HCT116 (cell line): ENCODE data around the gene SLC1A3. TPM values are rescaled to one million over a fixed set of nuclear protein-coding genes. Genes with fewer than 3 reads are reported as not detected.

ENCODE experiments used
- ATAC-seq: fragments of 200-7000 bp; cut with Tn5 transposase; 2 replicates; pipeline ENCODE4 v1.9.1; 2020; ENCODE audit warnings: mild to moderate bottlenecking, moderate library complexity
- BruUV-seq: library from RNA; stranded (reverse); fragments of 400-500 nt; replicated peaks from 2 replicates; lab custom pipeline; 2021; lab: Mats Ljungman, UMichigan
- CTCF ChIA-PET: fragments of 300-600 bp; sonication (Branson Sonifier 250); formaldehyde crosslinking; loops from one replicate; lab custom pipeline; 2021; ENCODE audit warnings: antibody characterized with exemption; lab: Charles Lee
- POLR2A ChIA-PET: fragments of 300-600, 350-600 bp; sonication (Branson Sonifier 250); formaldehyde crosslinking; loops from one replicate; lab custom pipeline; 2021; ENCODE audit warnings: antibody characterized with exemption; lab: Charles Lee
- RAD21 ChIA-PET, 2 experiments: fragments of 300-600 bp; sonication (Branson Sonifier 250); formaldehyde crosslinking; loops; one replicate each; lab custom pipeline; 2023; ENCODE audit warnings: low total read pairs in 2 of 2; ENCODE audit not compliant: uncharacterized antibody in 2 of 2, unreplicated experiment in 2 of 2, low non-redundant PET in 1 of 2; lab: Charles Lee
- DNase-seq: peaks from one replicate; pipeline ENCODE4 v3.0.0-alpha.2; 2010; ENCODE audit warnings: low read depth, low spot score
- H2AFZ ChIP-seq: fragments of 200-600 bp; shearing (Covaris generic), sonication (generic); 2 replicates; pipeline ENCODE4 v1.6.1; 2017; ENCODE audit warnings: low read depth, mixed run types, mixed read lengths, antibody characterized with exemption, low read length; ENCODE audit not compliant: poor library complexity, severe bottlenecking
- H3K27ac ChIP-seq: 2 replicates; pipeline ENCODE4 v1.5.1; 2012; ENCODE audit warnings: low read depth, low read length
- H3K27me3 ChIP-seq: fragments of 200-600 bp; sonication (generic); 2 replicates; pipeline ENCODE4 v1.6.1; 2016; ENCODE audit warnings: mixed run types, low read length, mixed read lengths; ENCODE audit not compliant: insufficient read depth
- H3K36me3 ChIP-seq, 2 experiments: fragments of 200-500 bp in 1 of 2; fragments of 200-600 bp in 1 of 2; sonication (Bioruptor generic) in 1 of 2; sonication (generic) in 1 of 2; 2 replicates each; pipeline versions ENCODE4 v1.5.1 to v1.6.1; 2014 to 2016; ENCODE audit warnings: low read length in 2 of 2, inconsistent platforms in 1 of 2, mixed read lengths in 1 of 2, mixed run types in 1 of 2; ENCODE audit not compliant: insufficient read depth in 2 of 2, control insufficient read depth in 1 of 2
- H3K4me1 ChIP-seq, 2 experiments: fragments of 200-600 bp in 1 of 2; sonication (generic) in 1 of 2; 2 replicates each; pipeline versions ENCODE4 v1.5.1 to v1.6.1; 2012 to 2017; ENCODE audit warnings: low read length in 2 of 2, inconsistent platforms in 1 of 2, mild to moderate bottlenecking in 1 of 2, mixed read lengths in 1 of 2, mixed run types in 1 of 2, moderate library complexity in 1 of 2; ENCODE audit not compliant: insufficient read depth in 2 of 2, control insufficient read depth in 1 of 2
- H3K4me2 ChIP-seq: fragments of 200-600 bp; sonication (generic); 2 replicates; pipeline ENCODE4 v1.6.1; 2017; ENCODE audit warnings: mixed run types, low read length, mixed read lengths
- H3K4me3 ChIP-seq, 2 experiments: fragments of 200-600 bp in 1 of 2; sonication (generic) in 1 of 2; replicated peaks in 1 of 2; 2 replicates each; pipeline ENCODE4 v1.5.1; 2011 to 2016; ENCODE audit warnings: low read length in 2 of 2, control low read depth in 1 of 2, low read depth in 1 of 2, mild to moderate bottlenecking in 1 of 2, mixed read lengths in 1 of 2, mixed run types in 1 of 2
- H3K79me2 ChIP-seq: fragments of 200-600 bp; sonication (generic); 2 replicates; pipeline ENCODE4 v1.6.1; 2017; ENCODE audit warnings: mild to moderate bottlenecking, mixed run types, low read length, moderate library complexity, mixed read lengths; ENCODE audit not compliant: insufficient read depth
- H3K9ac ChIP-seq: fragments of 200-600 bp; sonication (generic); 2 replicates; pipeline ENCODE4 v1.6.1; 2016; ENCODE audit warnings: low read length, mixed read lengths
- H3K9me2 ChIP-seq: fragments of 200-600 bp; sonication (generic), shearing (Covaris generic); 2 replicates; pipeline ENCODE4 v1.6.1; 2017; ENCODE audit warnings: mixed run types, mild to moderate bottlenecking, moderate library complexity; ENCODE audit not compliant: insufficient read depth
- H3K9me3 ChIP-seq, 2 experiments: fragments of 200-500 bp in 1 of 2; fragments of 200-600 bp in 1 of 2; sonication (Bioruptor generic) in 1 of 2; sonication (generic) in 1 of 2; 2 replicates each; pipeline ENCODE4 v1.6.1; 2014 to 2017; ENCODE audit warnings: low read length in 2 of 2, mixed read lengths in 2 of 2, inconsistent platforms in 1 of 2, low read depth in 1 of 2, mild to moderate bottlenecking in 1 of 2, mixed run types in 1 of 2, moderate library complexity in 1 of 2; ENCODE audit not compliant: control insufficient read depth in 1 of 2, insufficient read depth in 1 of 2
- H4K20me1 ChIP-seq: fragments of 200-600 bp; sonication (generic), shearing (Covaris generic); 2 replicates; pipeline ENCODE4 v1.6.1; 2017; ENCODE audit warnings: mixed run types, mild to moderate bottlenecking, moderate library complexity; ENCODE audit not compliant: insufficient read depth
- EGR1 ChIP-seq: IDR thresholded peaks from 2 replicates; pipeline ENCODE4 v1.6.1; 2012; ENCODE audit warnings: low read depth
- ELF1 ChIP-seq: IDR thresholded peaks from 2 replicates; pipeline ENCODE4 v1.6.1; 2012; ENCODE audit warnings: low read depth, borderline replicate concordance
- EZH2 ChIP-seq: fragments of 200-600 bp; sonication (generic); IDR thresholded peaks from 2 replicates; pipeline ENCODE4 v1.6.1; 2017; ENCODE audit warnings: antibody characterized with exemption, mixed run types
- EZH2phosphoT487 ChIP-seq: fragments of 200-600 bp; IDR thresholded peaks from 2 replicates; pipeline ENCODE4 v1.6.1; 2018; ENCODE audit warnings: antibody characterized with exemption, borderline replicate concordance
- JUND ChIP-seq: IDR thresholded peaks from 2 replicates; pipeline ENCODE4 v1.6.1; 2012
- POLR2AphosphoS5 ChIP-seq: IDR thresholded peaks from 2 replicates; pipeline ENCODE4 v1.6.1; 2011; ENCODE audit warnings: mild to moderate bottlenecking, low read depth, low read length, moderate library complexity
- RAD21 ChIP-seq: IDR thresholded peaks from 2 replicates; pipeline ENCODE4 v1.6.1; 2012; ENCODE audit warnings: low read depth, mild to moderate bottlenecking
- REST ChIP-seq: IDR thresholded peaks from 2 replicates; pipeline ENCODE4 v1.6.1; 2012; ENCODE audit warnings: low read depth
- TCF7L2 ChIP-seq: IDR thresholded peaks from 2 replicates; pipeline ENCODE4 v1.7.0; 2011; ENCODE audit warnings: borderline replicate concordance, inconsistent platforms; ENCODE audit not compliant: insufficient read depth, insufficient read length; ENCODE audit errors: extremely low read depth
- YY1 ChIP-seq: IDR thresholded peaks from 2 replicates; pipeline ENCODE4 v1.6.1; 2011; ENCODE audit warnings: low read length, low read depth, moderate library complexity, mild to moderate bottlenecking; ENCODE audit not compliant: insufficient replicate concordance; ENCODE audit errors: extremely low read depth
- ZNF274 ChIP-seq: fragments of 200-500 bp; sonication (Bioruptor generic); IDR thresholded peaks from 2 replicates; pipeline ENCODE4 v1.6.1; 2014; ENCODE audit warnings: mild to moderate bottlenecking, low read depth, low read length, inconsistent platforms
- intact Hi-C: fragments of 100-400 bp; cut with micrococcal nuclease; formaldehyde crosslinking; loops from 2 replicates; pipeline ENCODE4 v1.10.0; 2022
- total RNA-seq: library from RNA; stranded (reverse); gene quantifications from one replicate; pipeline ENCODE4 v1.2.1, GENCODE V29; 2021; ENCODE audit not compliant: unreplicated experiment
- TF ChIP-seq, protein P1 (sequence below): IDR thresholded peaks from 2 replicates; pipeline ENCODE4 v1.6.1; 2012

The SLC1A3 gene
- total RNA-seq, 1 experiment from 2014 or later: 12.9 TPM

- no peak for ATAC-seq
- intact Hi-C loops: no loop called here
- no peaks in the 10 kb centered on the region for H3K79me2 ChIP-seq
Measured at GRCh38 chr5:36637101-36637500, 30.7 kb downstream of the SLC1A3 start.

More at GRCh38 chr5:36637101-36637500, 30.7 kb downstream of the SLC1A3 start:
- peaks cover 7 to 23% of the 10 kb centered on the region in 2 experiments for H3K4me1 ChIP-seq
- H3K27ac ChIP-seq: no peak overlapping the region
- BruUV-seq: no TSS peak
- no peaks in the 10 kb centered on the region for H3K9me3 ChIP-seq
- ChIA-PET RAD21 (no interaction called here), CTCF (no interaction called here), POLR2A (no interaction called here)
- no peaks in the 10 kb centered on the region for H4K20me1 ChIP-seq
- TF ChIP-seq JUND: no peak
- no peak for TF ChIP-seq RAD21
- TF ChIP-seq EZH2: no peak
- TF ChIP-seq ZNF274: no peak
- no peak for TF ChIP-seq POLR2AphosphoS5
- no peak for TF ChIP-seq EZH2phosphoT487
- no peak for TF ChIP-seq REST
- no peak for TF ChIP-seq YY1
- TF ChIP-seq EGR1: no peak
- TF ChIP-seq TCF7L2: no peak
- no peak for TF ChIP-seq ELF1
- TF ChIP-seq, protein P1, sequence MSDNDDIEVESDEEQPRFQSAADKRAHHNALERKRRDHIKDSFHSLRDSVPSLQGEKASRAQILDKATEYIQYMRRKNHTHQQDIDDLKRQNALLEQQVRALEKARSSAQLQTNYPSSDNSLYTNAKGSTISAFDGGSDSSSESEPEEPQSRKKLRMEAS: no peak
- no peak overlapping the region for H2AFZ ChIP-seq
- DNase-seq: no peak
- no peak overlapping the region for H3K9ac ChIP-seq
- H3K4me2 ChIP-seq: no peak overlapping the region
- H3K36me3 ChIP-seq: no peaks in the 10 kb centered on the region
- H3K27me3 ChIP-seq: no peaks in the 10 kb centered on the region
- H3K4me3 ChIP-seq: no peak overlapping the region
- no peaks in the 10 kb centered on the region for H3K9me2 ChIP-seq
